K562 (cell line): ENCODE measurements around the gene TMEFF2. TPM values are rescaled to one million over a fixed set of nuclear protein-coding genes. Genes with fewer than 3 reads are reported as not detected.

Experiments
- ATAC-seq: fragments of 200-7000 bp; cut with Tn5 transposase; 3 replicates; pipeline ENCODE4 v1.9.1; 2020; ENCODE audit warnings: moderate library complexity
- BruUV-seq: library from RNA; stranded (reverse); fragments of 400-500 nt; replicated peaks from 2 replicates; lab custom pipeline; 2021; lab: Mats Ljungman, UMichigan
- CTCF ChIA-PET: fragments of 300-600 bp; formaldehyde crosslinking; extraction: SDS; loops from one replicate; lab custom pipeline; 2021; ENCODE audit warnings: low intra/inter-chr PET ratio; lab: Yijun Ruan, JAX
- POLR2A ChIA-PET: fragments of 300-600, 350-650 bp; sonication (Branson Sonifier 250); formaldehyde crosslinking; extraction: SDS; loops from one replicate; lab custom pipeline; 2021; ENCODE audit warnings: antibody characterized with exemption, inconsistent platforms; lab: Yijun Ruan, JAX
- DNase-seq, 4 experiments: peaks; one replicate each; pipeline versions ENCODE4 v3.0.0 to v3.0.0-alpha.2; 2011 to 2018; ENCODE audit warnings: low spot score in 3 of 4, mixed read lengths in 3 of 4; ENCODE audit errors: extremely low read depth in 1 of 4
- FAIRE-seq: peaks from 2 replicates; lab custom pipeline; 2011; peaks lifted over from hg19 to GRCh38; lab: Jason Lieb, UNC
- H2AFZ ChIP-seq: 2 replicates; pipeline ENCODE4 v1.6.0; 2011; ENCODE audit warnings: low read depth, low read length, control low read depth, inconsistent platforms
- H3K27ac ChIP-seq: fragments of 200-600 bp; 3 replicates; pipeline ENCODE4 v1.8.0; 2011; ENCODE audit warnings: low read depth, mild to moderate bottlenecking, control low read depth, inconsistent platforms, low read length, moderate library complexity, mixed read lengths; ENCODE audit errors: extremely low read depth
- H3K27me3 ChIP-seq, 2 experiments: fragments of 300-600 bp in 1 of 2; 2 replicates in 1 of 2; 3 replicates in 1 of 2; pipeline versions ENCODE4 v1.6.0 to v1.8.0; 2011; ENCODE audit warnings: inconsistent platforms in 2 of 2, low read length in 2 of 2, mild to moderate bottlenecking in 1 of 2, mixed read lengths in 1 of 2, moderate library complexity in 1 of 2; ENCODE audit not compliant: control insufficient read depth in 2 of 2, insufficient read depth in 2 of 2
- H3K36me3 ChIP-seq: fragments of 300-600 bp; 3 replicates; pipeline ENCODE4 v1.8.0; 2011; ENCODE audit warnings: mild to moderate bottlenecking, low read length, inconsistent platforms; ENCODE audit not compliant: control insufficient read depth, insufficient read depth
- H3K4me1 ChIP-seq, 2 experiments: fragments of 200-600 bp in 1 of 2; replicated peaks in 1 of 2; 2 replicates in 1 of 2; 3 replicates in 1 of 2; pipeline versions ENCODE4 v1.5.1 to v1.8.0; 2011; ENCODE audit warnings: inconsistent platforms in 2 of 2, low read length in 2 of 2, mild to moderate bottlenecking in 1 of 2, mixed read lengths in 1 of 2, moderate library complexity in 1 of 2; ENCODE audit not compliant: control insufficient read depth in 2 of 2, insufficient read depth in 2 of 2
- H3K4me2 ChIP-seq: 2 replicates; pipeline ENCODE4 v1.6.1; 2011; ENCODE audit warnings: low read length, control low read depth, inconsistent platforms, mixed read lengths; ENCODE audit not compliant: insufficient read depth
- H3K4me3 ChIP-seq: fragments of 200-600 bp; sonication (generic), shearing (Covaris generic); 2 replicates; pipeline ENCODE4 v1.5.1; 2016; ENCODE audit warnings: control low read depth, inconsistent platforms
- H3K79me2 ChIP-seq: fragments of 200-600 bp; 3 replicates; pipeline ENCODE4 v1.8.0; 2011; ENCODE audit warnings: low read length, inconsistent platforms; ENCODE audit not compliant: control insufficient read depth, insufficient read depth
- H3K9ac ChIP-seq, 2 experiments: 2 replicates each; pipeline versions ENCODE4 v1.6.0 to v1.6.1; 2011; ENCODE audit warnings: low read depth in 2 of 2, low read length in 2 of 2, control low read depth in 1 of 2, inconsistent platforms in 1 of 2, mild to moderate bottlenecking in 1 of 2, mixed read lengths in 1 of 2; ENCODE audit not compliant: insufficient read depth in 1 of 2
- H3K9me1 ChIP-seq: one replicate; pipeline ENCODE4 v1.6.0; 2011; ENCODE audit warnings: inconsistent platforms, mild to moderate bottlenecking, low read length, moderate library complexity; ENCODE audit not compliant: control insufficient read depth, insufficient read depth
- H3K9me3 ChIP-seq: replicated peaks from 2 replicates; pipeline ENCODE4 v1.5.1; 2011; ENCODE audit warnings: low read depth, low read length, inconsistent platforms; ENCODE audit not compliant: control insufficient read depth, insufficient read depth
- H4K20me1 ChIP-seq: replicated peaks from 2 replicates; pipeline ENCODE4 v1.6.1; 2011; ENCODE audit warnings: low read length, inconsistent platforms, mixed read lengths; ENCODE audit not compliant: control insufficient read depth, insufficient read depth
- CBX5 ChIP-seq: IDR thresholded peaks from 2 replicates; pipeline ENCODE4 v1.6.1; 2014; ENCODE audit warnings: low read depth, borderline replicate concordance
- CBX8 ChIP-seq: fragments of 200-600 bp; sonication (generic); IDR thresholded peaks from 2 replicates; pipeline ENCODE4 v1.6.1; 2012; ENCODE audit warnings: borderline replicate concordance, mixed run types, low read depth, mild to moderate bottlenecking, moderate library complexity, mixed read lengths, low read length, control low read depth, inconsistent platforms; ENCODE audit not compliant: poor library complexity, severe bottlenecking; ENCODE audit errors: extremely low read depth
- CHAMP1 ChIP-seq: fragments of 450-650 bp; IDR thresholded peaks from 2 replicates; pipeline ENCODE4 v1.6.1; 2016; ENCODE audit warnings: mild to moderate bottlenecking
- CREBBP ChIP-seq: IDR thresholded peaks from one replicate; pipeline ENCODE4 v1.6.1; 2012; ENCODE audit warnings: low read depth, mild to moderate bottlenecking, control low read depth, inconsistent platforms, low read length
- ETV1 ChIP-seq: fragments of 450-650 bp; conservative IDR thresholded peaks from 2 replicates; pipeline ENCODE4 v1.6.1; 2016; ENCODE audit warnings: missing genetic modification characterization, control low read depth, low read depth, missing compliant biosample characterization
- GTF2E2 ChIP-seq: fragments of 200-800 bp; sonication (Bioruptor generic); IDR thresholded peaks from 2 replicates; pipeline ENCODE4 v1.6.1; 2016; ENCODE audit warnings: missing genetic modification characterization, missing compliant biosample characterization
- ID3 ChIP-seq, 2 experiments: fragments of 250-450 bp in 1 of 2; fragments of 450-650 bp in 1 of 2; sonication (Bioruptor Pico) in 1 of 2; IDR thresholded peaks; 2 replicates each; pipeline versions ENCODE4 v1.6.1 to v1.8.0; 2016 to 2021; ENCODE audit warnings: mild to moderate bottlenecking in 2 of 2, moderate library complexity in 2 of 2, missing compliant biosample characterization in 1 of 2, missing genetic modification characterization in 1 of 2
- IFI16 ChIP-seq: fragments of 250-450 bp; sonication (Bioruptor Pico); IDR thresholded peaks from 2 replicates; pipeline ENCODE4 v2.1.2; 2022; ENCODE audit warnings: mild to moderate bottlenecking, inconsistent platforms
- JUN ChIP-seq, 2 experiments: sonication (generic) in 1 of 2; formaldehyde crosslinking in 1 of 2; IDR thresholded peaks; 2 replicates each; pipeline versions ENCODE4 v1.6.1 to v1.8.0; 2012 to 2022; ENCODE audit warnings: borderline replicate concordance in 2 of 2, mild to moderate bottlenecking in 2 of 2, improper control_type of control experiment in 1 of 2, low read depth in 1 of 2, low read length in 1 of 2, missing genetic modification reagents in 1 of 2
- NFIC ChIP-seq: fragments of 450-650 bp; IDR thresholded peaks from 2 replicates; pipeline ENCODE4 v1.6.1; 2017; ENCODE audit warnings: mild to moderate bottlenecking, inconsistent platforms
- NUFIP1 ChIP-seq: fragments of 450-650 bp; IDR thresholded peaks from 2 replicates; pipeline ENCODE4 v1.6.1; 2018; ENCODE audit not compliant: partially characterized antibody
- RBM15 ChIP-seq: fragments of 200-400 bp; formaldehyde crosslinking; IDR thresholded peaks from 2 replicates; pipeline ENCODE4 v1.6.1; 2018; ENCODE audit warnings: mild to moderate bottlenecking, low read length, moderate library complexity; ENCODE audit not compliant: insufficient read depth
- SOX6 ChIP-seq: fragments of 450-650 bp; IDR thresholded peaks from 2 replicates; pipeline ENCODE4 v1.6.1; 2014; ENCODE audit warnings: mild to moderate bottlenecking
- STAT5A ChIP-seq: IDR thresholded peaks from 2 replicates; pipeline ENCODE4 v1.6.1; 2012; ENCODE audit warnings: low read length, inconsistent platforms, borderline replicate concordance
- ZBTB17 ChIP-seq: fragments of 450-650 bp; formaldehyde crosslinking; IDR thresholded peaks from 2 replicates; pipeline ENCODE4 v1.4.0; 2020; ENCODE audit warnings: mild to moderate bottlenecking
- ZNF395 ChIP-seq: fragments of 200-800 bp; sonication (Bioruptor generic); IDR thresholded peaks from 2 replicates; pipeline ENCODE4 v1.6.1; 2017; ENCODE audit warnings: missing genetic modification characterization, missing compliant biosample characterization
- WGBS: fragments of 100-300 bp; shearing (Covaris generic); methylation state at CpG from one replicate; pipeline ENCODE4 v1.1.6; 2016; ENCODE audit warnings: low coverage, mixed read lengths; ENCODE audit not compliant: insufficient coverage; ENCODE audit errors: missing lambda C conversion rate; 5-methylcytosine and 5-hydroxymethylcytosine counted together
- in situ Hi-C: fragments of 300-500 bp; cut with MboI; formaldehyde crosslinking; loops from 4 replicates; pipeline ENCODE4 v1.15.0; 2018; ENCODE audit warnings: inconsistent platforms, mixed read lengths
- intact Hi-C: fragments of 100-400 bp; cut with micrococcal nuclease; formaldehyde crosslinking; loops from 2 replicates; pipeline ENCODE4 v1.14.2; 2022
- polyA plus RNA-seq, 8 experiments: library from polyadenylated mRNA; depleted of rRNA in 4 of 8; stranded (reverse) in 5 of 8; unstranded in 3 of 8; fragments of >200 nt; fragmentation: Nextera tagmentation in 2 of 8; fragmentation: Illumina TruSeq in 1 of 8; extraction: Ambion mirVana in 2 of 8; extraction: Trizol in 1 of 8; gene quantifications; 2 replicates each; pipeline versions ENCODE4 v1.2.1 to v1.2.3, GENCODE V29; 2011 to 2014; ENCODE audit warnings: inconsistent platforms in 1 of 8, missing spikeins in 1 of 8
- total RNA-seq, 7 experiments: library from RNA; depleted of rRNA in 6 of 7; stranded (reverse); fragments of >200 nt in 6 of 7; fragmentation: Illumina TruSeq in 2 of 7; extraction: Trizol in 2 of 7; gene quantifications; 2 replicates each; pipeline versions ENCODE4 v1.2.1 to v1.2.3, GENCODE V29; 2011 to 2021; ENCODE audit warnings: low replicate concordance in 1 of 7

TMEFF2 gene
- total and polyA plus RNA-seq, 9 of the 15 experiments (the other 6 are each of a cell fraction or from before 2014, with no cell fraction given), result 1.4 TPM; not detected in 8

GRCh38 chr2:191927319-191927867, 267.3 kb downstream of the TMEFF2 start:
- H3K9ac ChIP-seq, result no peak overlapping the region
- H3K4me3 ChIP-seq, result no peak overlapping the region
- intact Hi-C loops (no loop called here), in situ Hi-C loops (no loop called here)
- no peaks in the 10 kb centered on the region for H3K9me1 ChIP-seq
- H3K79me2 ChIP-seq, result no peaks in the 10 kb centered on the region; the same call in 2 of the 3 replicates
- whole genome bisulfite sequencing, result 50% methylated on average over 4 of the region's 4 CpGs
- ChIA-PET CTCF (no interaction called here), POLR2A (interaction anchor here (1.2 kb wide), 1 partner anchor 14 kb away, joined by 5 read pairs; no protein-coding TSS in a partner anchor)
- FAIRE-seq (no peak), ATAC-seq (no peak), DNase-seq (peak in 3 of 4 experiments; percentile 7 to 48 (median 16))
- no peak overlapping the region for H3K4me2 ChIP-seq
- no peaks in the 10 kb centered on the region for H3K27me3 ChIP-seq
- H3K27ac ChIP-seq, result peak overlapping the region; percentile 17; the same call in 1 of the 3 replicates
- BruUV-seq, result no TSS peak
- no peak overlapping the region for H2AFZ ChIP-seq
- H4K20me1 ChIP-seq, result no peaks in the 10 kb centered on the region
- H3K9me3 ChIP-seq, result no peaks in the 10 kb centered on the region
- peaks cover 0 to 24% of the 10 kb centered on the region in 2 experiments; a peak in 4 of 5 replicates for H3K4me1 ChIP-seq
- H3K36me3 ChIP-seq, result no peaks in the 10 kb centered on the region
- peak; percentile 68; the same call in 1 of the 2 replicates for TF ChIP-seq ZBTB17
- no peak for TF ChIP-seq ID3 (CRISPR knock-in tag; IDR thresholded peaks at IDR 0.05)
- TF ChIP-seq ID3 (tag; IDR thresholded peaks at IDR 0.05), result no peak
- peak; percentile 74 for TF ChIP-seq NFIC
- TF ChIP-seq CREBBP, result no peak
- TF ChIP-seq JUN (IDR thresholded peaks at IDR 0.05; ENCODE audit: borderline replicate concordance, low read depth, low read length), result no peak
- TF ChIP-seq JUN (CRISPR knock-in tag; IDR thresholded peaks at IDR 0.05; ENCODE audit: borderline replicate concordance), result no peak
- TF ChIP-seq GTF2E2, result no peak
- TF ChIP-seq CBX5, result no peak
- no peak for TF ChIP-seq STAT5A
- TF ChIP-seq ETV1 (tag), result no peak
- TF ChIP-seq RBM15, result no peak
- no peak for TF ChIP-seq CBX8
- TF ChIP-seq CHAMP1, result no peak
- no peak for TF ChIP-seq IFI16
- TF ChIP-seq ZNF395 (CRISPR knock-in tag), result no peak
- TF ChIP-seq NUFIP1, result no peak
- TF ChIP-seq SOX6, result peak; percentile 66; the same call in 1 of the 2 replicates
